GM12875 (cell line): ENCODE measurements around the gene PTPRD.

Source experiments
- H3K4me3 ChIP-seq: one replicate; pipeline ENCODE4 v1.5.1; 2011; ENCODE audit warnings: low read depth, low read length, control low read depth
- TF ChIP-seq, protein P1 (sequence below): IDR thresholded peaks from 2 replicates; pipeline ENCODE4 v1.5.1; 2011; ENCODE audit warnings: low read depth, mild to moderate bottlenecking, control low read depth, inconsistent platforms, low read length, moderate library complexity, borderline replicate concordance; ENCODE audit not compliant: insufficient read depth

Gene PTPRD

GRCh38 chr9:9214066-9214465 lies 1398.7 kb downstream of the PTPRD start:
- TF ChIP-seq, protein P1, sequence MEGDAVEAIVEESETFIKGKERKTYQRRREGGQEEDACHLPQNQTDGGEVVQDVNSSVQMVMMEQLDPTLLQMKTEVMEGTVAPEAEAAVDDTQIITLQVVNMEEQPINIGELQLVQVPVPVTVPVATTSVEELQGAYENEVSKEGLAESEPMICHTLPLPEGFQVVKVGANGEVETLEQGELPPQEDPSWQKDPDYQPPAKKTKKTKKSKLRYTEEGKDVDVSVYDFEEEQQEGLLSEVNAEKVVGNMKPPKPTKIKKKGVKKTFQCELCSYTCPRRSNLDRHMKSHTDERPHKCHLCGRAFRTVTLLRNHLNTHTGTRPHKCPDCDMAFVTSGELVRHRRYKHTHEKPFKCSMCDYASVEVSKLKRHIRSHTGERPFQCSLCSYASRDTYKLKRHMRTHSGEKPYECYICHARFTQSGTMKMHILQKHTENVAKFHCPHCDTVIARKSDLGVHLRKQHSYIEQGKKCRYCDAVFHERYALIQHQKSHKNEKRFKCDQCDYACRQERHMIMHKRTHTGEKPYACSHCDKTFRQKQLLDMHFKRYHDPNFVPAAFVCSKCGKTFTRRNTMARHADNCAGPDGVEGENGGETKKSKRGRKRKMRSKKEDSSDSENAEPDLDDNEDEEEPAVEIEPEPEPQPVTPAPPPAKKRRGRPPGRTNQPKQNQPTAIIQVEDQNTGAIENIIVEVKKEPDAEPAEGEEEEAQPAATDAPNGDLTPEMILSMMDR = no peak

GRCh38 chr9:9212963-9213362 lies 1399.8 kb downstream of the PTPRD start:
- TF ChIP-seq, protein P1 = no peak
- H3K4me3 ChIP-seq = no peak overlapping the region

More at GRCh38 chr9:9214066-9214465, 1398.7 kb downstream of the PTPRD start:
- no peak overlapping the region for H3K4me3 ChIP-seq

- TF ChIP-seq, protein P1 = no peak
- no peak overlapping the region for H3K4me3 ChIP-seq
These were observed 1410.5 kb downstream of the PTPRD start for GRCh38 chr9:9202276-9202675.

GRCh38 chr9:9186086-9186485 lies 1426.7 kb downstream of the PTPRD start:
- H3K4me3 ChIP-seq = no peak overlapping the region
- TF ChIP-seq, protein P1 = no peak

- TF ChIP-seq, protein P1 = no peak
- H3K4me3 ChIP-seq = no peak overlapping the region
These were observed 1430.4 kb downstream of the PTPRD start for GRCh38 chr9:9182431-9182830.

- H3K4me3 ChIP-seq = no peak overlapping the region
- TF ChIP-seq, protein P1 = no peak
These were observed 1435.7 kb downstream of the PTPRD start for GRCh38 chr9:9177081-9177480.

- no peak overlapping the region for H3K4me3 ChIP-seq
- TF ChIP-seq, protein P1 = no peak
These were observed 1438.4 kb downstream of the PTPRD start for GRCh38 chr9:9174358-9174757.
